ENCODE data around the gene LSM14B. TPM values are rescaled to one million over a fixed set of nuclear protein-coding genes. Genes with fewer than 3 reads are reported as not detected.
"Not testable (repeated sequence)": the region's sequence is repeated elsewhere in the genome, so short reads cannot be mapped to it uniquely, and the experiment has no call there.

Gene LSM14B
- total RNA-seq, 1 experiment from 2014 or later, result 61.5 TPM

DNA sequence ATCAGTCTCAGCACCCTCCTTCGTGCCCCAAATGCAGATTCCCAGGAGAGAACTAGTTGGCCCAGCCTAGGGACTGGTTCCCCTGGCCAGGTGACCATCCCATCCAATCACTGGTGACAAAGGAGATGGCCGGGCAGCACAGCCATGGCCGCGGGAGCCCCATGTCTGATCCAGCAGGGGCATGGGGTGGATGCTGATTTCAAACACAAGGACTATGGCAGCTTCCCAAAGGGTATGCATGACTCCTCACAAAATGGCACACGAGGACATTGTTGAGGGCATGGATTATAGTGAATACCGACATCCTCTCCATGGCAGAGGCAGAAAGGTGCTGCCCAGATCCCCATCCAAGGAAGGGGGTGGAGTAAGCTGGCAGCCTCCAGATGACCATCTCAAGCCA is 9.9 kb upstream of the LSM14B start:
- no peak for DNase-seq
- intact Hi-C loops (cut with micrococcal nuclease; ENCODE audit: unreplicated experiment), result no loop called here
- H3K79me2 ChIP-seq (ENCODE audit: low read depth), result no peaks in the 10 kb centered on the region
- POLR2A ChIA-PET (ENCODE audit: unreplicated experiment), result no interaction called here
- no peaks in the 10 kb centered on the region for H3K36me3 ChIP-seq (ENCODE audit: low read depth)
- no peak overlapping the region for H3K27ac ChIP-seq
- no peak overlapping the region for H2AFZ ChIP-seq
- peaks cover 48% of the 10 kb centered on the region for H3K27me3 ChIP-seq (ENCODE audit: insufficient read depth, low read depth)
- peaks cover 47% of the 10 kb centered on the region for H3K9me3 ChIP-seq (ENCODE audit: insufficient read depth, low read depth)
- H3K4me3 ChIP-seq, result no peak overlapping the region
- TF ChIP-seq, protein P1, sequence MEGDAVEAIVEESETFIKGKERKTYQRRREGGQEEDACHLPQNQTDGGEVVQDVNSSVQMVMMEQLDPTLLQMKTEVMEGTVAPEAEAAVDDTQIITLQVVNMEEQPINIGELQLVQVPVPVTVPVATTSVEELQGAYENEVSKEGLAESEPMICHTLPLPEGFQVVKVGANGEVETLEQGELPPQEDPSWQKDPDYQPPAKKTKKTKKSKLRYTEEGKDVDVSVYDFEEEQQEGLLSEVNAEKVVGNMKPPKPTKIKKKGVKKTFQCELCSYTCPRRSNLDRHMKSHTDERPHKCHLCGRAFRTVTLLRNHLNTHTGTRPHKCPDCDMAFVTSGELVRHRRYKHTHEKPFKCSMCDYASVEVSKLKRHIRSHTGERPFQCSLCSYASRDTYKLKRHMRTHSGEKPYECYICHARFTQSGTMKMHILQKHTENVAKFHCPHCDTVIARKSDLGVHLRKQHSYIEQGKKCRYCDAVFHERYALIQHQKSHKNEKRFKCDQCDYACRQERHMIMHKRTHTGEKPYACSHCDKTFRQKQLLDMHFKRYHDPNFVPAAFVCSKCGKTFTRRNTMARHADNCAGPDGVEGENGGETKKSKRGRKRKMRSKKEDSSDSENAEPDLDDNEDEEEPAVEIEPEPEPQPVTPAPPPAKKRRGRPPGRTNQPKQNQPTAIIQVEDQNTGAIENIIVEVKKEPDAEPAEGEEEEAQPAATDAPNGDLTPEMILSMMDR (conservative IDR thresholded peaks at IDR 0.05), result no peak
- no peak for TF ChIP-seq EZH2 (IDR thresholded peaks at IDR 0.05; ENCODE audit: low read depth)
- H3K4me1 ChIP-seq (replicated peaks; ENCODE audit: insufficient read depth), result no peaks in the 10 kb centered on the region
- BruUV-seq (replicated peaks), result no TSS peak
- no peaks in the 10 kb centered on the region for H3F3A ChIP-seq (ENCODE audit: insufficient read depth, low read depth)
- no peaks in the 10 kb centered on the region for H4K20me1 ChIP-seq (ENCODE audit: insufficient read depth)
- H3K4me2 ChIP-seq, result no peak overlapping the region
- CTCF ChIA-PET, result no interaction called here
- H3K9me2 ChIP-seq (ENCODE audit: insufficient read depth), result no peaks in the 10 kb centered on the region

GRCh38 chr20:62114894-62115293 is 7.4 kb upstream of the LSM14B start:
- no peak overlapping the region for H3K4me2 ChIP-seq
- no peaks in the 10 kb centered on the region for H3K9me2 ChIP-seq (ENCODE audit: insufficient read depth)
- no peaks in the 10 kb centered on the region for H3K4me1 ChIP-seq (replicated peaks; ENCODE audit: insufficient read depth)
- no TSS peak for BruUV-seq (replicated peaks)
- CTCF ChIA-PET, result no interaction called here
- no peak for DNase-seq
- TF ChIP-seq, protein P1 (conservative IDR thresholded peaks at IDR 0.05), result no peak
- TF ChIP-seq EZH2 (IDR thresholded peaks at IDR 0.05; ENCODE audit: low read depth), result no peak
- H3F3A ChIP-seq (ENCODE audit: insufficient read depth, low read depth), result no peaks in the 10 kb centered on the region
- H3K27ac ChIP-seq, result no peak overlapping the region
- no peaks in the 10 kb centered on the region for H3K79me2 ChIP-seq (ENCODE audit: low read depth)
- intact Hi-C loops (cut with micrococcal nuclease; ENCODE audit: unreplicated experiment), result no loop called here
- no peaks in the 10 kb centered on the region for H4K20me1 ChIP-seq (ENCODE audit: insufficient read depth)
- H3K36me3 ChIP-seq (ENCODE audit: low read depth), result no peaks in the 10 kb centered on the region
- no peak overlapping the region for H3K4me3 ChIP-seq
- no peak overlapping the region for H2AFZ ChIP-seq
- H3K9me3 ChIP-seq (ENCODE audit: insufficient read depth, low read depth), result peaks cover 23% of the 10 kb centered on the region
- POLR2A ChIA-PET (ENCODE audit: unreplicated experiment), result interaction anchor here (0.7 kb wide), 1 partner anchor 44 kb away, joined by 3 read pairs; no protein-coding TSS in a partner anchor
- H3K27me3 ChIP-seq (ENCODE audit: insufficient read depth, low read depth), result peaks cover 73% of the 10 kb centered on the region

GRCh38 chr20:62115800-62116407 is 6.4 kb upstream of the LSM14B start:
- H3K36me3 ChIP-seq (ENCODE audit: low read depth); H4K20me1 ChIP-seq (ENCODE audit: insufficient read depth); H2AFZ ChIP-seq; intact Hi-C loops (cut with micrococcal nuclease; ENCODE audit: unreplicated experiment); POLR2A ChIA-PET (ENCODE audit: unreplicated experiment); H3K4me1 ChIP-seq (replicated peaks; ENCODE audit: insufficient read depth); H3K4me2 ChIP-seq; BruUV-seq (replicated peaks); H3F3A ChIP-seq (ENCODE audit: insufficient read depth, low read depth); DNase-seq; H3K9me2 ChIP-seq (ENCODE audit: insufficient read depth); H3K4me3 ChIP-seq; H3K79me2 ChIP-seq (ENCODE audit: low read depth); H3K27ac ChIP-seq: not testable (repeated sequence)
- Histone ChIP-seq H3K9me3 (ENCODE audit: insufficient read depth, low read depth) (peaks cover 16% of the 10 kb centered on the region), H3K27me3 (ENCODE audit: insufficient read depth, low read depth) (peaks cover 73% of the 10 kb centered on the region)
- CTCF ChIA-PET, result interaction anchor here (0.6 kb wide), 1 partner anchor 22 kb away, joined by 13 read pairs; no protein-coding TSS in a partner anchor
